HEK293 (cell line): ENCODE data around the gene MVB12A.

Source experiments
- CTCF ChIA-PET: fragments of 350-600 bp; formaldehyde crosslinking; extraction: SDS; loops from one replicate; lab custom pipeline; 2021; ENCODE audit warnings: antibody characterized with exemption; lab: Yijun Ruan, JAX
- POLR2A ChIA-PET: fragments of 300-600 bp; formaldehyde crosslinking; extraction: SDS; loops from one replicate; lab custom pipeline; 2020; ENCODE audit warnings: antibody characterized with exemption, inconsistent platforms; lab: Yijun Ruan, JAX
- H3K27ac ChIP-seq: fragments of 200-500 bp; sonication (Bioruptor generic); 2 replicates; pipeline ENCODE4 v1.5.1; 2014; ENCODE audit warnings: low read depth, low read length, control low read depth, inconsistent platforms; ENCODE audit errors: extremely low read depth
- H3K36me3 ChIP-seq, 2 experiments: fragments of 200-500 bp in 1 of 2; sonication (Bioruptor generic) in 1 of 2; 1 replicate in 1 of 2; 2 replicates in 1 of 2; pipeline ENCODE4 v1.5.1; 2014 to 2017; ENCODE audit warnings: inconsistent platforms in 2 of 2, low read length in 2 of 2; ENCODE audit not compliant: control insufficient read depth in 2 of 2, insufficient read depth in 1 of 2
- H3K4me1 ChIP-seq: fragments of 200-500 bp; sonication (Bioruptor generic); 2 replicates; pipeline ENCODE4 v1.5.1; 2014; ENCODE audit warnings: mild to moderate bottlenecking, low read length, inconsistent platforms; ENCODE audit not compliant: control insufficient read depth, insufficient read depth
- H3K4me3 ChIP-seq: 2 replicates; pipeline ENCODE4 v1.5.1; 2011; ENCODE audit warnings: low read depth, mild to moderate bottlenecking, control low read depth, low read length, moderate library complexity
- H3K9me3 ChIP-seq: fragments of 200-500 bp; sonication (Bioruptor generic); 2 replicates; pipeline ENCODE4 v1.5.1; 2014; ENCODE audit warnings: low read depth, low read length, inconsistent platforms; ENCODE audit not compliant: control insufficient read depth, insufficient read depth
- KLF1 ChIP-seq: fragments of 450-650 bp; formaldehyde crosslinking; IDR thresholded peaks from 2 replicates; pipeline ENCODE4 v1.5.1; 2016; ENCODE audit warnings: missing biosample characterization, missing genetic modification characterization
- KLF9 ChIP-seq: fragments of 450-650 bp; formaldehyde crosslinking; IDR thresholded peaks from 2 replicates; pipeline ENCODE4 v1.5.1; 2016; ENCODE audit warnings: missing biosample characterization, missing genetic modification characterization, low read depth
- RBAK ChIP-seq: fragments of 450-650 bp; formaldehyde crosslinking; IDR thresholded peaks from 2 replicates; pipeline ENCODE4 v1.5.1; 2016; ENCODE audit warnings: missing biosample characterization, missing genetic modification characterization
- SP7 ChIP-seq: fragments of 450-650 bp; formaldehyde crosslinking; IDR thresholded peaks from 2 replicates; pipeline ENCODE4 v1.5.1; 2016; ENCODE audit warnings: missing biosample characterization, missing genetic modification characterization
- YY2 ChIP-seq: fragments of 450-650 bp; formaldehyde crosslinking; IDR thresholded peaks from 2 replicates; pipeline ENCODE4 v1.5.1; 2016; ENCODE audit warnings: missing biosample characterization, missing genetic modification characterization
- ZBTB1 ChIP-seq: fragments of 450-650 bp; formaldehyde crosslinking; IDR thresholded peaks from 2 replicates; pipeline ENCODE4 v1.5.1; 2016; ENCODE audit warnings: missing biosample characterization, missing genetic modification characterization
- ZBTB21 ChIP-seq: fragments of 450-650 bp; formaldehyde crosslinking; IDR thresholded peaks from 2 replicates; pipeline ENCODE4 v1.5.1; 2017; ENCODE audit warnings: missing biosample characterization, missing genetic modification characterization
- ZBTB8A ChIP-seq: fragments of 450-650 bp; formaldehyde crosslinking; IDR thresholded peaks from 2 replicates; pipeline ENCODE4 v1.5.1; 2016; ENCODE audit warnings: missing biosample characterization, missing genetic modification characterization
- ZIC2 ChIP-seq: fragments of 450-650 bp; formaldehyde crosslinking; IDR thresholded peaks from 2 replicates; pipeline ENCODE4 v1.5.1; 2016; ENCODE audit warnings: missing biosample characterization, missing genetic modification characterization
- ZNF10 ChIP-seq: fragments of 450-650 bp; formaldehyde crosslinking; IDR thresholded peaks from 2 replicates; pipeline ENCODE4 v1.5.1; 2017; ENCODE audit warnings: missing biosample characterization, missing genetic modification characterization
- ZNF132 ChIP-seq: fragments of 450-650 bp; formaldehyde crosslinking; IDR thresholded peaks from 2 replicates; pipeline ENCODE4 v1.5.1; 2017; ENCODE audit warnings: missing biosample characterization, missing genetic modification characterization, borderline replicate concordance
- ZNF184 ChIP-seq: fragments of 450-650 bp; IDR thresholded peaks from 2 replicates; pipeline ENCODE4 v1.5.1; 2018; ENCODE audit warnings: missing biosample characterization, mild to moderate bottlenecking, missing genetic modification characterization
- ZNF266 ChIP-seq: fragments of 450-650 bp; formaldehyde crosslinking; IDR thresholded peaks from 2 replicates; pipeline ENCODE4 v1.5.1; 2016; ENCODE audit warnings: missing biosample characterization, missing genetic modification characterization, low read depth
- ZNF394 ChIP-seq: fragments of 450-650 bp; formaldehyde crosslinking; IDR thresholded peaks from 2 replicates; pipeline ENCODE4 v1.5.1; 2016; ENCODE audit warnings: missing biosample characterization, missing genetic modification characterization, mild to moderate bottlenecking, moderate library complexity, borderline replicate concordance
- ZNF426 ChIP-seq: fragments of 450-650 bp; formaldehyde crosslinking; IDR thresholded peaks from 2 replicates; pipeline ENCODE4 v1.5.1; 2017; ENCODE audit warnings: missing biosample characterization, missing genetic modification characterization, mild to moderate bottlenecking, inconsistent platforms, moderate library complexity
- ZNF558 ChIP-seq: fragments of 450-650 bp; formaldehyde crosslinking; IDR thresholded peaks from 2 replicates; pipeline ENCODE4 v1.5.1; 2016; ENCODE audit warnings: missing biosample characterization, missing genetic modification characterization
- ZNF585B ChIP-seq: fragments of 450-650 bp; formaldehyde crosslinking; IDR thresholded peaks from 2 replicates; pipeline ENCODE4 v1.5.1; 2016; ENCODE audit warnings: missing biosample characterization, missing genetic modification characterization
- ZNF600 ChIP-seq: fragments of 450-650 bp; formaldehyde crosslinking; IDR thresholded peaks from 2 replicates; pipeline ENCODE4 v1.5.1; 2016; ENCODE audit warnings: missing biosample characterization, missing genetic modification characterization
- ZNF623 ChIP-seq: fragments of 450-650 bp; formaldehyde crosslinking; IDR thresholded peaks from 2 replicates; pipeline ENCODE4 v1.5.1; 2016; ENCODE audit warnings: missing biosample characterization, missing genetic modification characterization
- ZNF629 ChIP-seq: fragments of 450-650 bp; formaldehyde crosslinking; IDR thresholded peaks from 2 replicates; pipeline ENCODE4 v1.5.1; 2017; ENCODE audit warnings: missing biosample characterization, missing genetic modification characterization
- ZNF654 ChIP-seq: fragments of 450-650 bp; formaldehyde crosslinking; IDR thresholded peaks from 2 replicates; pipeline ENCODE4 v1.5.1; 2016; ENCODE audit warnings: low read depth, missing biosample characterization, missing genetic modification characterization
- ZNF768 ChIP-seq: fragments of 450-650 bp; formaldehyde crosslinking; IDR thresholded peaks from 2 replicates; pipeline ENCODE4 v1.5.1; 2018; ENCODE audit warnings: missing biosample characterization, mild to moderate bottlenecking, missing genetic modification characterization
- ZNF776 ChIP-seq: fragments of 450-650 bp; formaldehyde crosslinking; IDR thresholded peaks from 2 replicates; pipeline ENCODE4 v1.5.0; 2017; ENCODE audit warnings: missing biosample characterization, missing genetic modification characterization, borderline replicate concordance
- ZNF837 ChIP-seq: fragments of 450-650 bp; formaldehyde crosslinking; IDR thresholded peaks from 2 replicates; pipeline ENCODE4 v1.5.1; 2016; ENCODE audit warnings: missing biosample characterization, missing genetic modification characterization
- TF ChIP-seq, protein P1 (sequence below): fragments of 450-650 bp; formaldehyde crosslinking; conservative IDR thresholded peaks from 2 replicates; pipeline ENCODE4 v1.5.1; 2016; ENCODE audit warnings: low read depth, missing biosample characterization, missing genetic modification characterization
- TF ChIP-seq, protein P2 (sequence below): fragments of 450-650 bp; formaldehyde crosslinking; IDR thresholded peaks from 2 replicates; pipeline ENCODE4 v1.5.1; 2017; ENCODE audit warnings: missing biosample characterization, missing genetic modification characterization
- TF ChIP-seq, protein P3 (sequence below): fragments of 450-650 bp; formaldehyde crosslinking; IDR thresholded peaks from 2 replicates; pipeline ENCODE4 v1.5.1; 2016; ENCODE audit warnings: missing biosample characterization, missing genetic modification characterization
- TF ChIP-seq, protein P4 (sequence below): fragments of 450-650 bp; formaldehyde crosslinking; IDR thresholded peaks from 2 replicates; pipeline ENCODE4; 2016; ENCODE audit warnings: missing biosample characterization, missing genetic modification characterization
- TF ChIP-seq, protein P5 (sequence below): fragments of 450-650 bp; formaldehyde crosslinking; IDR thresholded peaks from 2 replicates; pipeline ENCODE4 v1.5.1; 2016; ENCODE audit warnings: missing biosample characterization, missing genetic modification characterization

The MVB12A gene

DNA sequence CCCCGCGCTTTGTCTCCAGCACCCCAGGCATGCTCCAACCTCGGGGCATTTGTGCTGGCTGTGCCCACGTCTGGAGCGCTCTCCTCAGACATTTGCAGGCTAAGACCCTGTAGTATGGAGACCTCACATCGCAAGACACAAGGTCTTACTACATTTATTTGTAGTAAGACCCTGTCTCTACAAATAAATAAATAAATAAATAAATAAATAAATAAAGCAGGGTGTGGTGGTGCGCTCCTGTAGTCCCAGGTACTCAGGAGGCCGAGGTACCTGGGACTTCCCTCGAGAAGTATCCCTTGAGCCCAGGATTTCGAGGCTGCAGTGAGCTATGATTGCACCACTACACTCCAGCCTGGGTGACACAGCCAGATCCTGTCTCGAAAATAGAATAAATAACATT, 36.3 kb downstream of the MVB12A start:
- TF ChIP-seq, protein P1, sequence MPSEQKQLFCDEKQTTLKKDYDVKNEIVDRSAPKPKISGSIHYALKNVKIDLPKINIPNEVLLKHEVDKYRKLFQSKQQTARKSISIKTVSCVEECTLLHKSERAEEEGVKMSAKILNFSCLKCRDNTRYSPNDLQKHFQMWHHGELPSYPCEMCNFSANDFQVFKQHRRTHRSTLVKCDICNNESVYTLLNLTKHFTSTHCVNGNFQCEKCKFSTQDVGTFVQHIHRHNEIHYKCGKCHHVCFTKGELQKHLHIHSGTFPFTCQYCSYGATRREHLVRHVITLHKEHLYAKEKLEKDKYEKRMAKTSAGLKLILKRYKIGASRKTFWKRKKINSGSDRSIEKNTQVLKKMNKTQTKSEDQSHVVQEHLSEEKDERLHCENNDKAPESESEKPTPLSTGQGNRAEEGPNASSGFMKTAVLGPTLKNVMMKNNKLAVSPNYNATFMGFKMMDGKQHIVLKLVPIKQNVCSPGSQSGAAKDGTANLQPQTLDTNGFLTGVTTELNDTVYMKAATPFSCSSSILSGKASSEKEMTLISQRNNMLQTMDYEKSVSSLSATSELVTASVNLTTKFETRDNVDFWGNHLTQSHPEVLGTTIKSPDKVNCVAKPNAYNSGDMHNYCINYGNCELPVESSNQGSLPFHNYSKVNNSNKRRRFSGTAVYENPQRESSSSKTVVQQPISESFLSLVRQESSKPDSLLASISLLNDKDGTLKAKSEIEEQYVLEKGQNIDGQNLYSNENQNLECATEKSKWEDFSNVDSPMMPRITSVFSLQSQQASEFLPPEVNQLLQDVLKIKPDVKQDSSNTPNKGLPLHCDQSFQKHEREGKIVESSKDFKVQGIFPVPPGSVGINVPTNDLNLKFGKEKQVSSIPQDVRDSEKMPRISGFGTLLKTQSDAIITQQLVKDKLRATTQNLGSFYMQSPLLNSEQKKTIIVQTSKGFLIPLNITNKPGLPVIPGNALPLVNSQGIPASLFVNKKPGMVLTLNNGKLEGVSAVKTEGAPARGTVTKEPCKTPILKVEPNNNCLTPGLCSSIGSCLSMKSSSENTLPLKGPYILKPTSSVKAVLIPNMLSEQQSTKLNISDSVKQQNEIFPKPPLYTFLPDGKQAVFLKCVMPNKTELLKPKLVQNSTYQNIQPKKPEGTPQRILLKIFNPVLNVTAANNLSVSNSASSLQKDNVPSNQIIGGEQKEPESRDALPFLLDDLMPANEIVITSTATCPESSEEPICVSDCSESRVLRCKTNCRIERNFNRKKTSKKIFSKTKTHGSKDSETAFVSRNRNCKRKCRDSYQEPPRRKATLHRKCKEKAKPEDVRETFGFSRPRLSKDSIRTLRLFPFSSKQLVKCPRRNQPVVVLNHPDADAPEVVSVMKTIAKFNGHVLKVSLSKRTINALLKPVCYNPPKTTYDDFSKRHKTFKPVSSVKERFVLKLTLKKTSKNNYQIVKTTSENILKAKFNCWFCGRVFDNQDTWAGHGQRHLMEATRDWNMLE (tag by site-specific recombination): peak; percentile 54; the same call in 1 of the 2 replicates
- 0 out of 2 replicates have a peak, but pooled peaks have one; percentile 10 for TF ChIP-seq ZNF654 (tag by site-specific recombination)
- no peak for TF ChIP-seq ZNF10 (tag by site-specific recombination)
- no peak for TF ChIP-seq KLF1
- TF ChIP-seq, protein P2, sequence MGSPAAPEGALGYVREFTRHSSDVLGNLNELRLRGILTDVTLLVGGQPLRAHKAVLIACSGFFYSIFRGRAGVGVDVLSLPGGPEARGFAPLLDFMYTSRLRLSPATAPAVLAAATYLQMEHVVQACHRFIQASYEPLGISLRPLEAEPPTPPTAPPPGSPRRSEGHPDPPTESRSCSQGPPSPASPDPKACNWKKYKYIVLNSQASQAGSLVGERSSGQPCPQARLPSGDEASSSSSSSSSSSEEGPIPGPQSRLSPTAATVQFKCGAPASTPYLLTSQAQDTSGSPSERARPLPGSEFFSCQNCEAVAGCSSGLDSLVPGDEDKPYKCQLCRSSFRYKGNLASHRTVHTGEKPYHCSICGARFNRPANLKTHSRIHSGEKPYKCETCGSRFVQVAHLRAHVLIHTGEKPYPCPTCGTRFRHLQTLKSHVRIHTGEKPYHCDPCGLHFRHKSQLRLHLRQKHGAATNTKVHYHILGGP (tag by site-specific recombination): no peak
- TF ChIP-seq RBAK (tag by site-specific recombination): no peak
- TF ChIP-seq ZNF184: no peak
- no peak for TF ChIP-seq ZNF132
- TF ChIP-seq ZBTB8A: 0 out of 2 replicates have a peak, but pooled peaks have one; percentile 33
- TF ChIP-seq ZNF629 (tag by site-specific recombination): 0 out of 2 replicates have a peak, but pooled peaks have one; percentile 15
- TF ChIP-seq YY2 (tag by site-specific recombination): no peak
- TF ChIP-seq ZNF837 (tag by site-specific recombination): no peak
- TF ChIP-seq ZBTB1: no peak
- no peak for TF ChIP-seq KLF9 (tag by site-specific recombination)
- no peak for TF ChIP-seq ZIC2 (tag by site-specific recombination)
- no peak for TF ChIP-seq ZNF776 (tag by site-specific recombination)
- TF ChIP-seq ZNF394 (tag by site-specific recombination): peak; percentile 72; the same call in 1 of the 2 replicates
- no peak for TF ChIP-seq ZBTB21 (tag by site-specific recombination)
- TF ChIP-seq ZNF623 (tag by site-specific recombination): peak; percentile 35
- TF ChIP-seq ZNF768 (tag by site-specific recombination): no peak
- peak; percentile 41 for TF ChIP-seq ZNF426 (tag by site-specific recombination)
- TF ChIP-seq ZNF585B: no peak
- Histone ChIP-seq H3K9me3 (no peaks in the 10 kb centered on the region), H3K4me1 (no peaks in the 10 kb centered on the region), H3K27ac (no peak overlapping the region), H3K36me3 (no peaks in the 10 kb centered on the region), H3K4me3 (no peak overlapping the region)
- ChIA-PET CTCF (no interaction called here), POLR2A (no interaction called here)

DNA sequence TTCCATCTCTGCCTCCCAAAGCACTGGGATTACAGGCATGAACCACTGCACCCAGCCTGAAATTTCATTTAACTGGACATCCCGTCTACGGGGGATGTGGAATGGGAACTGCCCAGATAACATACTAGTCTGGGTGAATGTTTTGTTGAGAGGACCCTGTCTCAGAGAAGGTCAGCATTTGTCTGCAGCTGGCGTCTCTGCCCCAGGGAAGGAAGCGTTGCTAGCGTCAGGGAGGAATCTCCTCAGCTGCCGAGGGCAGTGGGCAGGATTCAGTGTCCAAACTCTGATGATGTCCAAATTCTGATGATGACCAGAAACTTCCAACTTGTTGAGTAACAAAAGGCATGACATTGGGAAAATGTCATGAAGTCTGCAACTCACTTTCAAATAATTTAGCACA, 37.8 kb downstream of the MVB12A start:
- ChIA-PET POLR2A (no interaction called here), CTCF (interaction anchor here (0.6 kb wide), 1 partner anchor 9 kb away, joined by 3 read pairs; no protein-coding TSS in a partner anchor)
- Histone ChIP-seq H3K4me1 (no peaks in the 10 kb centered on the region), H3K9me3 (no peaks in the 10 kb centered on the region), H3K27ac (no peak overlapping the region), H3K4me3 (no peak overlapping the region), H3K36me3 (no peaks in the 10 kb centered on the region)
- TF ChIP-seq SP7 (no peak), ZNF600 (tag by site-specific recombination) (no peak), ZNF558 (tag by site-specific recombination) (no peak), ZNF266 (tag by site-specific recombination) (no peak), ZNF184 (no peak)
- TF ChIP-seq, protein P3, sequence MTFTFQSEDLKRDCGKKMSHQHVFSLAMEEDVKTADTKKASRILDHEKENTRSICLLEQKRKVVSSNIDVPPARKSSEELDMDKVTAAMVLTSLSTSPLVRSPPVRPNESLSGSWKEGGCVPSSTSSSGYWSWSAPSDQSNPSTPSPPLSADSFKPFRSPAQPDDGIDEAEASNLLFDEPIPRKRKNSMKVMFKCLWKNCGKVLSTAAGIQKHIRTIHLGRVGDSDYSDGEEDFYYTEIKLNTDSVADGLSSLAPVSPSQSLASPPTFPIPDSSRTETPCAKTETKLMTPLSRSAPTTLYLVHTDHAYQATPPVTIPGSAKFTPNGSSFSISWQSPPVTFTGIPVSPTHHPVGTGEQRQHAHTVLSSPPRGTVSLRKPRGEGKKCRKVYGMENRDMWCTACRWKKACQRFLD (tag by site-specific recombination): no peak
- TF ChIP-seq, protein P4, sequence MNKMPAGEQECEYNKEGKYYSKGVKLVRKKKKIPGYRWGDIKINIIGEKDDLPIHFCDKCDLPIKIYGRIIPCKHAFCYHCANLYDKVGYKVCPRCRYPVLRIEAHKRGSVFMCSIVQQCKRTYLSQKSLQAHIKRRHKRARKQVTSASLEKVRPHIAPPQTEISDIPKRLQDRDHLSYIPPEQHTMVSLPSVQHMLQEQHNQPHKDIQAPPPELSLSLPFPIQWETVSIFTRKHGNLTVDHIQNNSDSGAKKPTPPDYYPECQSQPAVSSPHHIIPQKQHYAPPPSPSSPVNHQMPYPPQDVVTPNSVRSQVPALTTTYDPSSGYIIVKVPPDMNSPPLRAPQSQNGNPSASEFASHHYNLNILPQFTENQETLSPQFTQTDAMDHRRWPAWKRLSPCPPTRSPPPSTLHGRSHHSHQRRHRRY (tag by site-specific recombination): no peak
- TF ChIP-seq, protein P5, sequence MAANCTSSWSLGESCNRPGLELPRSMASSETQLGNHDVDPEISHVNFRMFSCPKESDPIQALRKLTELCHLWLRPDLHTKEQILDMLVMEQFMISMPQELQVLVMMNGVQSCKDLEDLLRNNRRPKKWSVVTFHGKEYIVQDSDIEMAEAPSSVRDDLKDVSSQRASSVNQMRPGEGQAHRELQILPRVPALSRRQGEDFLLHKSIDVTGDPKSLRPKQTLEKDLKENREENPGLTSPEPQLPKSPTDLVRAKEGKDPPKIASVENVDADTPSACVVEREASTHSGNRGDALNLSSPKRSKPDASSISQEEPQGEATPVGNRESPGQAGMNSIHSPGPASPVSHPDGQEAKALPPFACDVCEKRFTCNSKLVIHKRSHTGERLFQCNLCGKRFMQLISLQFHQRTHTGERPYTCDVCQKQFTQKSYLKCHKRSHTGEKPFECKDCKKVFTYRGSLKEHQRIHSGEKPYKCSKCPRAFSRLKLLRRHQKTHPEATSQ (tag by site-specific recombination): no peak
